ENCODE results near the gene ZDHHC7.

ZDHHC7 gene

GRCh38 chr16:84927621-84928591 is 83.4 kb downstream of the ZDHHC7 start:
- in situ Hi-C loops (cut with MboI; ENCODE audit: low sequenced_read_pairs), result no loop called here

- in situ Hi-C loops (cut with MboI; ENCODE audit: low sequenced_read_pairs), result no loop called here
Measured at GRCh38 chr16:84926462-84926861, 84.9 kb downstream of the ZDHHC7 start.

GRCh38 chr16:84925773-84926372 is 85.5 kb downstream of the ZDHHC7 start:
- in situ Hi-C loops (cut with MboI; ENCODE audit: low sequenced_read_pairs), result no loop called here

GRCh38 chr16:84925092-84925772 is 86.1 kb downstream of the ZDHHC7 start:
- in situ Hi-C loops (cut with MboI; ENCODE audit: low sequenced_read_pairs), result no loop called here

- in situ Hi-C loops (cut with MboI; ENCODE audit: low sequenced_read_pairs), result no loop called here
Measured at GRCh38 chr16:84924331-84925091, 86.8 kb downstream of the ZDHHC7 start.

All from HL-60/S4 treated with retinoic acid at 250 ng/mL for 4 days and 3 days (cell line).